Measurements from ENCODE around the gene AP1G2. TPM values are rescaled to one million over a fixed set of nuclear protein-coding genes. Genes with fewer than 3 reads are reported as not detected.

Gene AP1G2
- total RNA-seq, 2 donors from 2014 or later = 268 to 313 TPM

GRCh38 chr14:23513005-23513817 is 54.4 kb downstream of the AP1G2 start:
- ATAC-seq (no peak), DNase-seq (no peak)
- no peak overlapping the region for H3K4me3 Mint-ChIP-seq
- H3K27ac Mint-ChIP-seq = no peak overlapping the region
- no peaks in the 10 kb centered on the region for H3K27me3 Mint-ChIP-seq
- H3K4me1 Mint-ChIP-seq = peaks cover 13% of the 10 kb centered on the region
- no peaks in the 10 kb centered on the region for H3K9me3 ChIP-seq (ENCODE audit: control insufficient read depth, low read length, poor library complexity, severe bottlenecking)
- H3K36me3 Mint-ChIP-seq (ENCODE audit: low read depth) = peaks cover 6% of the 10 kb centered on the region

GRCh38 chr14:23512156-23512555 is 55.4 kb downstream of the AP1G2 start:
- peak overlapping the region; percentile 27 for H3K27ac Mint-ChIP-seq
- no peak for ATAC-seq

More at GRCh38 chr14:23512156-23512555, 55.4 kb downstream of the AP1G2 start:
- peak overlapping the region; percentile 86 for H3K4me3 Mint-ChIP-seq
- peaks cover 13% of the 10 kb centered on the region for H3K4me1 Mint-ChIP-seq
- no peak for DNase-seq
- H3K36me3 Mint-ChIP-seq (ENCODE audit: low read depth) = peaks cover 6% of the 10 kb centered on the region
- no peaks in the 10 kb centered on the region for H3K9me3 ChIP-seq (ENCODE audit: control insufficient read depth, low read length, poor library complexity, severe bottlenecking)
- no peaks in the 10 kb centered on the region for H3K27me3 Mint-ChIP-seq

Other genes with a start within 250 kb of the AP1G2 start
- gene PABPN1, start 246.3 kb downstream of the AP1G2 start, total RNA-seq = 100 to 1,000 TPM; 168 to 182 TPM
- gene SLC22A17, start 214.9 kb downstream of the AP1G2 start, total RNA-seq = 10 to 100 TPM in 1 of 2 donors, 1 to 10 TPM in 1; 3.7 to 10.5 TPM
- gene EFS, start 202.6 kb downstream of the AP1G2 start, total RNA-seq = not detected
- not detected for gene IL25, start 195.0 kb downstream of the AP1G2 start, total RNA-seq
- gene CMTM5, start 190.7 kb downstream of the AP1G2 start, total RNA-seq = 10 to 100 TPM in 1 of 2 donors, 1 to 10 TPM in 1; 2.5 to 29.1 TPM
- gene MYH6, start 159.5 kb downstream of the AP1G2 start, total RNA-seq = not detected
- not detected for gene MYH7, start 132.1 kb downstream of the AP1G2 start, total RNA-seq
- gene NGDN, start 98.1 kb downstream of the AP1G2 start, total RNA-seq = 100 to 1,000 TPM in 1 of 2 donors, 10 to 100 TPM in 1; 97.6 to 120 TPM
- under 1 TPM; 0.16 to 0.27 TPM for gene ZFHX2, start 16.0 kb downstream of the AP1G2 start, total RNA-seq
- gene THTPA, start 11.5 kb downstream of the AP1G2 start, total RNA-seq = 10 to 100 TPM in 1 of 2 donors, 1 to 10 TPM in 1; 10.0 to 13.6 TPM
- not detected for gene JPH4, start 11.0 kb upstream of the AP1G2 start, total RNA-seq
- gene DHRS2, start 68.6 kb upstream of the AP1G2 start, total RNA-seq = not detected